HL-60 (cell line): ENCODE measurements around the gene POLR2A.

Experiments used
- CTCF ChIP-seq: IDR thresholded peaks from one replicate; pipeline ENCODE4 v1.5.1; 2011; ENCODE audit warnings: low read length, control low read depth, inconsistent platforms; ENCODE audit not compliant: insufficient read depth
- GABPA ChIP-seq: IDR thresholded peaks from 2 replicates; pipeline ENCODE4 v1.6.1; 2012; ENCODE audit warnings: low read depth
- REST ChIP-seq: IDR thresholded peaks from 2 replicates; pipeline ENCODE4 v1.6.1; 2012; ENCODE audit warnings: low read depth; ENCODE audit not compliant: insufficient replicate concordance

GRCh38 chr17:7445619-7445968 is 38.6 kb upstream of the POLR2A start:
- TF ChIP-seq CTCF, result no peak
- TF ChIP-seq REST, result no peak
- no peak for TF ChIP-seq GABPA
